Liver (tissue), 3 donors: ENCODE results near the gene KANSL1.
A peak's percentile ranks its signal among the peaks of the same experiment; 100 is the strongest.

Experiments
- EGR1 ChIP-seq, 2 donors: IDR thresholded peaks; 2 replicates each; pipeline ENCODE4 v1.6.1; 2016 to 2018; ENCODE audit warnings: antibody characterized with exemption in 2 of 2, low read depth in 2 of 2
- FOXA1 ChIP-seq: IDR thresholded peaks from 2 replicates; pipeline ENCODE4 v1.6.1; 2016; ENCODE audit warnings: antibody characterized with exemption
- HNF4G ChIP-seq: IDR thresholded peaks from 2 replicates; pipeline ENCODE4 v1.6.1; 2016; ENCODE audit warnings: antibody characterized with exemption
- NR2F2 ChIP-seq: IDR thresholded peaks from 2 replicates; pipeline ENCODE4 v1.6.1; 2016; ENCODE audit warnings: antibody characterized with exemption
- RAD21 ChIP-seq, 2 donors: IDR thresholded peaks; 2 replicates each; pipeline ENCODE4 v1.6.1; 2016; ENCODE audit warnings: antibody characterized with exemption in 2 of 2, mild to moderate bottlenecking in 2 of 2
- SP1 ChIP-seq: IDR thresholded peaks from 2 replicates; pipeline ENCODE4 v1.6.1; 2018; ENCODE audit warnings: antibody characterized with exemption, mild to moderate bottlenecking
- TAF1 ChIP-seq: conservative IDR thresholded peaks from 2 replicates; pipeline ENCODE4 v1.6.1; 2016; ENCODE audit warnings: antibody characterized with exemption, mild to moderate bottlenecking
- YY1 ChIP-seq: IDR thresholded peaks from 2 replicates; pipeline ENCODE4 v1.6.1; 2016; ENCODE audit warnings: antibody characterized with exemption, mild to moderate bottlenecking
- TF ChIP-seq, protein P1 (sequence below): fragments of 150-350 bp; IDR thresholded peaks from 2 replicates; pipeline ENCODE4 v1.5.1; 2017; ENCODE audit warnings: improper control_type of control experiment, low read depth, low read length; ENCODE audit not compliant: missing input control
- TF ChIP-seq, protein P2 (sequence below): IDR thresholded peaks from 2 replicates; pipeline ENCODE4 v1.6.1; 2016; ENCODE audit warnings: antibody characterized with exemption
- TF ChIP-seq, protein P3 (sequence below): IDR thresholded peaks from 2 replicates; pipeline ENCODE4 v1.6.1; 2016; ENCODE audit warnings: antibody characterized with exemption, mild to moderate bottlenecking
- TF ChIP-seq, protein P4 (sequence below): IDR thresholded peaks from 2 replicates; pipeline ENCODE4 v1.6.1; 2016; ENCODE audit warnings: antibody characterized with exemption
- donor health status: healthy.
- donor health status: healthy.

DNA sequence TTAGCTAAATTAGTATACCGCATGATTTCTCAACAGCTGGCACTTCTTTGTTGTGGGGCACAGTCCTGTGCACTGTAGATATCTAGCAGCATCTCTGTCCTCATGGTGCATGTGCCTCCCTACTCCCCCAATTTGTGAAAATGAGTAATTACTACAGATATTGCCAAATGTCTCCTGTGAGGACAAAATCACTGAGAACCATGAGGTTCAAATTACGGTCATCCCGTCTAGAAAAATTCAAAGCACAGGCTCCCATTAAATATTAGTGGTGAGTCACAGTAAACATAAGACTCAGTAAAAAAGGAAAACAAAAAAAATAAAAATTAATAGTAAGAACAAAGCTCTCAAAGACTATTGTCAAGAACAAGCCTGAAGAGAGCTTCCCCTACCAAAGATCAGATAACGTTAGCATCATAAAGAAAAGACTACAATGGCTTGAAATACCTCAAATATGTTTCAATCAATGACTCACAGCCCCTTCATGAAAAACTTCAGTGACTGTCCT is 136.4 kb downstream of the KANSL1 start:
- no peak for TF ChIP-seq YY1
- no peak for TF ChIP-seq RAD21 (IDR thresholded peaks at IDR 0.05)
- TF ChIP-seq, protein P1, sequence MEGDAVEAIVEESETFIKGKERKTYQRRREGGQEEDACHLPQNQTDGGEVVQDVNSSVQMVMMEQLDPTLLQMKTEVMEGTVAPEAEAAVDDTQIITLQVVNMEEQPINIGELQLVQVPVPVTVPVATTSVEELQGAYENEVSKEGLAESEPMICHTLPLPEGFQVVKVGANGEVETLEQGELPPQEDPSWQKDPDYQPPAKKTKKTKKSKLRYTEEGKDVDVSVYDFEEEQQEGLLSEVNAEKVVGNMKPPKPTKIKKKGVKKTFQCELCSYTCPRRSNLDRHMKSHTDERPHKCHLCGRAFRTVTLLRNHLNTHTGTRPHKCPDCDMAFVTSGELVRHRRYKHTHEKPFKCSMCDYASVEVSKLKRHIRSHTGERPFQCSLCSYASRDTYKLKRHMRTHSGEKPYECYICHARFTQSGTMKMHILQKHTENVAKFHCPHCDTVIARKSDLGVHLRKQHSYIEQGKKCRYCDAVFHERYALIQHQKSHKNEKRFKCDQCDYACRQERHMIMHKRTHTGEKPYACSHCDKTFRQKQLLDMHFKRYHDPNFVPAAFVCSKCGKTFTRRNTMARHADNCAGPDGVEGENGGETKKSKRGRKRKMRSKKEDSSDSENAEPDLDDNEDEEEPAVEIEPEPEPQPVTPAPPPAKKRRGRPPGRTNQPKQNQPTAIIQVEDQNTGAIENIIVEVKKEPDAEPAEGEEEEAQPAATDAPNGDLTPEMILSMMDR: no peak
- no peak for TF ChIP-seq SP1
- TF ChIP-seq, protein P2, sequence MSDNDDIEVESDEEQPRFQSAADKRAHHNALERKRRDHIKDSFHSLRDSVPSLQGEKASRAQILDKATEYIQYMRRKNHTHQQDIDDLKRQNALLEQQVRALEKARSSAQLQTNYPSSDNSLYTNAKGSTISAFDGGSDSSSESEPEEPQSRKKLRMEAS: peak; percentile 14
- no peak for TF ChIP-seq NR2F2
- TF ChIP-seq, protein P3, sequence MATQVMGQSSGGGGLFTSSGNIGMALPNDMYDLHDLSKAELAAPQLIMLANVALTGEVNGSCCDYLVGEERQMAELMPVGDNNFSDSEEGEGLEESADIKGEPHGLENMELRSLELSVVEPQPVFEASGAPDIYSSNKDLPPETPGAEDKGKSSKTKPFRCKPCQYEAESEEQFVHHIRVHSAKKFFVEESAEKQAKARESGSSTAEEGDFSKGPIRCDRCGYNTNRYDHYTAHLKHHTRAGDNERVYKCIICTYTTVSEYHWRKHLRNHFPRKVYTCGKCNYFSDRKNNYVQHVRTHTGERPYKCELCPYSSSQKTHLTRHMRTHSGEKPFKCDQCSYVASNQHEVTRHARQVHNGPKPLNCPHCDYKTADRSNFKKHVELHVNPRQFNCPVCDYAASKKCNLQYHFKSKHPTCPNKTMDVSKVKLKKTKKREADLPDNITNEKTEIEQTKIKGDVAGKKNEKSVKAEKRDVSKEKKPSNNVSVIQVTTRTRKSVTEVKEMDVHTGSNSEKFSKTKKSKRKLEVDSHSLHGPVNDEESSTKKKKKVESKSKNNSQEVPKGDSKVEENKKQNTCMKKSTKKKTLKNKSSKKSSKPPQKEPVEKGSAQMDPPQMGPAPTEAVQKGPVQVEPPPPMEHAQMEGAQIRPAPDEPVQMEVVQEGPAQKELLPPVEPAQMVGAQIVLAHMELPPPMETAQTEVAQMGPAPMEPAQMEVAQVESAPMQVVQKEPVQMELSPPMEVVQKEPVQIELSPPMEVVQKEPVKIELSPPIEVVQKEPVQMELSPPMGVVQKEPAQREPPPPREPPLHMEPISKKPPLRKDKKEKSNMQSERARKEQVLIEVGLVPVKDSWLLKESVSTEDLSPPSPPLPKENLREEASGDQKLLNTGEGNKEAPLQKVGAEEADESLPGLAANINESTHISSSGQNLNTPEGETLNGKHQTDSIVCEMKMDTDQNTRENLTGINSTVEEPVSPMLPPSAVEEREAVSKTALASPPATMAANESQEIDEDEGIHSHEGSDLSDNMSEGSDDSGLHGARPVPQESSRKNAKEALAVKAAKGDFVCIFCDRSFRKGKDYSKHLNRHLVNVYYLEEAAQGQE: no peak
- TF ChIP-seq, protein P4, sequence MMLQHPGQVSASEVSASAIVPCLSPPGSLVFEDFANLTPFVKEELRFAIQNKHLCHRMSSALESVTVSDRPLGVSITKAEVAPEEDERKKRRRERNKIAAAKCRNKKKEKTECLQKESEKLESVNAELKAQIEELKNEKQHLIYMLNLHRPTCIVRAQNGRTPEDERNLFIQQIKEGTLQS: no peak
- no peak for TF ChIP-seq HNF4G
- TF ChIP-seq EGR1 (IDR thresholded peaks at IDR 0.05; ENCODE audit: low read depth in 2 of 2): no peak
- no peak for TF ChIP-seq FOXA1
- TF ChIP-seq TAF1: no peak
